SK-N-SH treated with all-trans-retinoic acid at 6 μM for 48 hours (cell line): ENCODE data around the gene CCDC170.

ENCODE experiments used
- ARNTL ChIP-seq: fragments of 450-650 bp; formaldehyde crosslinking; IDR thresholded peaks from 2 replicates; pipeline ENCODE4 v1.5.0; 2020; ENCODE audit warnings: low read depth, mild to moderate bottlenecking, moderate library complexity, borderline replicate concordance
- CSRNP3 ChIP-seq: fragments of 250-450 bp; sonication (Bioruptor Pico); IDR thresholded peaks from 2 replicates; pipeline ENCODE4 v1.5.1; 2021; ENCODE audit warnings: mild to moderate bottlenecking, moderate library complexity
- RARB ChIP-seq: fragments of 250-450 bp; sonication (Bioruptor Pico); IDR thresholded peaks from 2 replicates; pipeline ENCODE4 v1.8.0; 2021; ENCODE audit warnings: mild to moderate bottlenecking, moderate library complexity
- TCF4 ChIP-seq: fragments of 250-450 bp; sonication (Bioruptor Pico); IDR thresholded peaks from 2 replicates; pipeline ENCODE4 v1.8.0; 2021; ENCODE audit warnings: mild to moderate bottlenecking, moderate library complexity, borderline replicate concordance
- TOX ChIP-seq: fragments of 250-450 bp; sonication (Bioruptor Pico); IDR thresholded peaks from 2 replicates; pipeline ENCODE4 v1.8.0; 2021; ENCODE audit warnings: mild to moderate bottlenecking, moderate library complexity, borderline replicate concordance
- ZC3H10 ChIP-seq: fragments of 250-450 bp; sonication (Bioruptor Pico); IDR thresholded peaks from 2 replicates; pipeline ENCODE4 v1.5.1; 2021; ENCODE audit warnings: mild to moderate bottlenecking, moderate library complexity
- ZFP3 ChIP-seq: fragments of 250-450 bp; sonication (Bioruptor Pico); IDR thresholded peaks from 2 replicates; pipeline ENCODE4 v1.5.0; 2020; ENCODE audit warnings: mild to moderate bottlenecking, moderate library complexity
- ZNF565 ChIP-seq: fragments of 450-650 bp; formaldehyde crosslinking; conservative IDR thresholded peaks from 2 replicates; pipeline ENCODE4 v1.5.0; 2020; ENCODE audit warnings: low read depth, mild to moderate bottlenecking, moderate library complexity

- TF ChIP-seq TOX (CRISPR knock-in tag) (no peak), ZNF565 (no peak), ZFP3 (CRISPR knock-in tag) (no peak), RARB (CRISPR knock-in tag) (no peak), TCF4 (CRISPR knock-in tag) (no peak), CSRNP3 (no peak), ZC3H10 (CRISPR knock-in tag) (no peak), ARNTL (no peak)
Measured at GRCh38 chr6:151548201-151548600, 54.4 kb downstream of the CCDC170 start.
